ENCODE results near the gene KIF5C.

Gene KIF5C

DNA sequence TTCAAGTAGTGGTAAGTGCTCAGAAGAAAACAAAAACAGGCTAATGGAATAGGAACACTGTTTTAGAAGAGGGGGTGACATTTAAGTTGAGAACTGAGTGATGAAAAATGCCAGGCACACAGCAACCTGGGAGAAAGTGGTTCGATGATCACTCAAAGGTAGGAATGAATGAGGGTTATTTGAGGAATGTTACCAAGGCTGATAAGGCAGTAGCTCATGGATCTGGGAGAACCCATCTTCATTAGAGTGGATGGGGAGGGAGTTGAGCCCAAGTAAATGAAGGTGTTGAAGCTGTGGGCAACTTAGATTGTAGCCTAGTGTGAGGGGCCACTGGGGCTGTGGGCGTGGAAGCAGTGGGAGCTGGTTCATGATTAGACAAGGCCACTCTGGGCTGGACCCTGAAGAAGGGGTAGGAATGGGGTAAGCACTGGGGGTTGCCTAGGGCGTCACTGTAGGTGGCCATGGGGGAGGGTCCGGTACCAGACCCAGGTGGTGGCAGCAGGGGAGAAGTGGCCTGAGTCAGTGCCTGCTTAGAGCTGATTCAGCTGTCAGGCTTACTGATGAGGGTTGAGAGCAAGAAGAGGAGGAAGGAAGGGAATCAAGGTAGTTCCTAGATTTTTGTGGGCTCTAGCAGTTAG is 141.0 kb downstream of the KIF5C start:
- Histone ChIP-seq H3K4me3 (ENCODE audit: low read depth, low read length) (no peak overlapping the region), H3K36me3 (ENCODE audit: control insufficient read depth in 2 of 2, insufficient read depth in 1 of 2, low read length in 2 of 2) (peaks cover 0 to 51% of the 10 kb centered on the region in 2 experiments; a peak in 1 of 3 replicates), H3K9me3 (ENCODE audit: control insufficient read depth, insufficient read depth, low read depth, low read length) (no peaks in the 10 kb centered on the region), H3K27ac (ENCODE audit: extremely low read depth, low read depth, low read length) (no peak overlapping the region), H3K4me1 (ENCODE audit: control insufficient read depth, insufficient read depth, low read length) (0 out of 2 replicates have a peak, but pooled peaks cover 2% of the 10 kb centered on the region)
- CTCF ChIA-PET: interaction anchor here (0.6 to 3.9 kb wide), 13 partner anchors 9 to 1455 kb away, joined by 3 to 38 read pairs (median 4); no protein-coding TSS in a partner anchor
- POLR2A ChIA-PET: no interaction called here
- TF ChIP-seq, protein P1, sequence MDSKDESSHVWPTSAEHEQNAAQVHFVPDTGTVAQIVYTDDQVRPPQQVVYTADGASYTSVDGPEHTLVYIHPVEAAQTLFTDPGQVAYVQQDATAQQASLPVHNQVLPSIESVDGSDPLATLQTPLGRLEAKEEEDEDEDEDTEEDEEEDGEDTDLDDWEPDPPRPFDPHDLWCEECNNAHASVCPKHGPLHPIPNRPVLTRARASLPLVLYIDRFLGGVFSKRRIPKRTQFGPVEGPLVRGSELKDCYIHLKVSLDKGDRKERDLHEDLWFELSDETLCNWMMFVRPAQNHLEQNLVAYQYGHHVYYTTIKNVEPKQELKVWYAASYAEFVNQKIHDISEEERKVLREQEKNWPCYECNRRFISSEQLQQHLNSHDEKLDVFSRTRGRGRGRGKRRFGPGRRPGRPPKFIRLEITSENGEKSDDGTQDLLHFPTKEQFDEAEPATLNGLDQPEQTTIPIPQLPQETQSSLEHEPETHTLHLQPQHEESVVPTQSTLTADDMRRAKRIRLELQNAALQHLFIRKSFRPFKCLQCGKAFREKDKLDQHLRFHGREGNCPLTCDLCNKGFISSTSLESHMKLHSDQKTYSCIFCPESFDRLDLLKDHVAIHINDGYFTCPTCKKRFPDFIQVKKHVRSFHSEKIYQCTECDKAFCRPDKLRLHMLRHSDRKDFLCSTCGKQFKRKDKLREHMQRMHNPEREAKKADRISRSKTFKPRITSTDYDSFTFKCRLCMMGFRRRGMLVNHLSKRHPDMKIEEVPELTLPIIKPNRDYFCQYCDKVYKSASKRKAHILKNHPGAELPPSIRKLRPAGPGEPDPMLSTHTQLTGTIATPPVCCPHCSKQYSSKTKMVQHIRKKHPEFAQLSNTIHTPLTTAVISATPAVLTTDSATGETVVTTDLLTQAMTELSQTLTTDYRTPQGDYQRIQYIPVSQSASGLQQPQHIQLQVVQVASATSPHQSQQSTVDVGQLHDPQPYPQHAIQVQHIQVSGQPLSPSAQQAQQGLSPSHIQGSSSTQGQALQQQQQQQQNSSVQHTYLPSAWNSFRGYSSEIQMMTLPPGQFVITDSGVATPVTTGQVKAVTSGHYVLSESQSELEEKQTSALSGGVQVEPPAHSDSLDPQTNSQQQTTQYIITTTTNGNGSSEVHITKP (tag by site-specific recombination; IDR thresholded peaks at IDR 0.05): 0 out of 2 replicates have a peak, but pooled peaks have one; percentile 22
- TF ChIP-seq, protein P2, sequence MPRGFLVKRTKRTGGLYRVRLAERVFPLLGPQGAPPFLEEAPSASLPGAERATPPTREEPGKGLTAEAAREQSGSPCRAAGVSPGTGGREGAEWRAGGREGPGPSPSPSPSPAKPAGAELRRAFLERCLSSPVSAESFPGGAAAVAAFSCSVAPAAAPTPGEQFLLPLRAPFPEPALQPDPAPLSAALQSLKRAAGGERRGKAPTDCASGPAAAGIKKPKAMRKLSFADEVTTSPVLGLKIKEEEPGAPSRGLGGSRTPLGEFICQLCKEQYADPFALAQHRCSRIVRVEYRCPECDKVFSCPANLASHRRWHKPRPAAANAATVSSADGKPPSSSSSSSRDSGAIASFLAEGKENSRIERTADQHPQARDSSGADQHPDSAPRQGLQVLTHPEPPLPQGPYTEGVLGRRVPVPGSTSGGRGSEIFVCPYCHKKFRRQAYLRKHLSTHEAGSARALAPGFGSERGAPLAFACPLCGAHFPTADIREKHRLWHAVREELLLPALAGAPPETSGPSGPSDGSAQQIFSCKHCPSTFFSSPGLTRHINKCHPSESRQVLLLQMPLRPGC (tag by site-specific recombination; IDR thresholded peaks at IDR 0.05): no peak
- TF ChIP-seq ZFHX2 (tag by site-specific recombination; conservative IDR thresholded peaks at IDR 0.05): peak; percentile 49
- TF ChIP-seq YY2 (tag by site-specific recombination; IDR thresholded peaks at IDR 0.05): no peak
- TF ChIP-seq ZIC2 (tag by site-specific recombination; IDR thresholded peaks at IDR 0.05): peak; percentile 30; the same call in 1 of the 2 replicates
- TF ChIP-seq GLIS1 (tag by site-specific recombination; IDR thresholded peaks at IDR 0.05): peak; percentile 23; the same call in 1 of the 2 replicates

DNA sequence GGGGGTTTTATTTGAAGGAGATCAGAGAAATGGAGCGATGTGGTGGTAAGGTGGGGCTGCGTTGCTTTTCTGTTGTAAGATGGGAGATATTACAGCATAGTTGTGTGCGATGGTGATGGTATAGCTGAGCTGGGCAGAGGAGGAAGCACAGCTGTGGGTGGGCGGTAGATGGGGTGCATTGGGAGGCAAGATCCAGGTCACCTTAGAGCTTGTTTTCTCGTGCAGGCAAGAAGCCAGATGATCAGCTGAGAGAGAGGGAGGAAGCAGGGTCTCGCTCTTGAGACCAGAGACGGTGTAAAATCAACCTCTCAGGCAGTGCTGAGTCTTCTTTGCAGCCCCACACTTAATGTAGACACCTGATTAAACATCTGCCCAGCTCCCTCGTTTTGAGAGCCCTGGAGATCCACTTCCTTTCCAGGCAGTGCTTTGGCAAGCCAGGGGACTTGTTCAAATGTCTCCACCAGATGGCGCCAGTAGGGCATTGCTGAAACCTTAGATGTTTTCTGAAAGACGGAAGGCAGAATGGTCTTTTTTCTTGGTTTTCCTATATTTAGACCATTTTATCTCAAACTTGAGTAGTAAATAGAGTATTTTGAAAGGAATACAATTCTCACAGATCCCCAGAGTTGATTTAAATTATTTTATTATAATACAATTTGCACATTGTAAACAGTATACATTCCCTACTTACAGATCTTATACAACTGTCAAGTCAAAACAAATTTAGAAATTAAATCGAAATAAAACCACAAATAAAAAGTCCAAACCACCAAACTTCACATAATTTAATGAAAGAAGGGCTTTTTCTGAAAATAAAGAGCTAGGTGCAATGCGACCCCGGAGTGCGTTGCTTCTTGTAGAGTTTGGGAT is 142.3 kb downstream of the KIF5C start:
- TF ChIP-seq, protein P3, sequence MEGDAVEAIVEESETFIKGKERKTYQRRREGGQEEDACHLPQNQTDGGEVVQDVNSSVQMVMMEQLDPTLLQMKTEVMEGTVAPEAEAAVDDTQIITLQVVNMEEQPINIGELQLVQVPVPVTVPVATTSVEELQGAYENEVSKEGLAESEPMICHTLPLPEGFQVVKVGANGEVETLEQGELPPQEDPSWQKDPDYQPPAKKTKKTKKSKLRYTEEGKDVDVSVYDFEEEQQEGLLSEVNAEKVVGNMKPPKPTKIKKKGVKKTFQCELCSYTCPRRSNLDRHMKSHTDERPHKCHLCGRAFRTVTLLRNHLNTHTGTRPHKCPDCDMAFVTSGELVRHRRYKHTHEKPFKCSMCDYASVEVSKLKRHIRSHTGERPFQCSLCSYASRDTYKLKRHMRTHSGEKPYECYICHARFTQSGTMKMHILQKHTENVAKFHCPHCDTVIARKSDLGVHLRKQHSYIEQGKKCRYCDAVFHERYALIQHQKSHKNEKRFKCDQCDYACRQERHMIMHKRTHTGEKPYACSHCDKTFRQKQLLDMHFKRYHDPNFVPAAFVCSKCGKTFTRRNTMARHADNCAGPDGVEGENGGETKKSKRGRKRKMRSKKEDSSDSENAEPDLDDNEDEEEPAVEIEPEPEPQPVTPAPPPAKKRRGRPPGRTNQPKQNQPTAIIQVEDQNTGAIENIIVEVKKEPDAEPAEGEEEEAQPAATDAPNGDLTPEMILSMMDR (tag by site-specific recombination; IDR thresholded peaks at IDR 0.05): peak; percentile 55; the same call in 1 of the 2 replicates
- TF ChIP-seq ZNF654 (tag by site-specific recombination; IDR thresholded peaks at IDR 0.05; ENCODE audit: low read depth) (peak; percentile 67), ZNF138 (tag by site-specific recombination; IDR thresholded peaks at IDR 0.05; ENCODE audit: borderline replicate concordance) (no peak)
- TF ChIP-seq, protein P4, sequence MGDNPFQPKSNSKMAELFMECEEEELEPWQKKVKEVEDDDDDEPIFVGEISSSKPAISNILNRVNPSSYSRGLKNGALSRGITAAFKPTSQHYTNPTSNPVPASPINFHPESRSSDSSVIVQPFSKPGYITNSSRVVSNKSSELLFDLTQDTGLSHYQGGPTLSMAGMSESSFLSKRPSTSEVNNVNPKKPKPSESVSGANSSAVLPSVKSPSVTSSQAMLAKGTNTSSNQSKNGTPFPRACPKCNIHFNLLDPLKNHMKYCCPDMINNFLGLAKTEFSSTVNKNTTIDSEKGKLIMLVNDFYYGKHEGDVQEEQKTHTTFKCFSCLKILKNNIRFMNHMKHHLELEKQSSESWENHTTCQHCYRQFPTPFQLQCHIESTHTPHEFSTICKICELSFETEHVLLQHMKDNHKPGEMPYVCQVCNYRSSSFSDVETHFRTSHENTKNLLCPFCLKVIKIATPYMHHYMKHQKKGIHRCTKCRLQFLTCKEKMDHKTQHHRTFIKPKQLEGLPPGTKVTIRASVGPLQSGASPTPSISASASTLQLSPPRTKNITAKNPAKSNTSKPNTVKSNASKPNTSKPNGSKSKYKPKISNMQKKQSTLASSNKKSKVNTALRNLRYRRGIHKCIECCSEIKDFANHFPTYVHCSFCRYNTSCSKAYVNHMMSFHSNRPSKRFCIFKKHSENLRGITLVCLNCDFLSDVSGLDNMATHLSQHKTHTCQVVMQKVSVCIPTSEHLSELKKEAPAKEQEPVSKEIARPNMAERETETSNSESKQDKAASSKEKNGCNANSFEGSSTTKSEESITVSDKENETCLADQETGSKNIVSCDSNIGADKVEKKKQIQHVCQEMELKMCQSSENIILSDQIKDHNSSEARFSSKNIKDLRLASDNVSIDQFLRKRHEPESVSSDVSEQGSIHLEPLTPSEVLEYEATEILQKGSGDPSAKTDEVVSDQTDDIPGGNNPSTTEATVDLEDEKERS (tag by site-specific recombination; IDR thresholded peaks at IDR 0.05): no peak
- ChIA-PET POLR2A (interaction anchor here (0.9 kb wide), 1 partner anchor 24 kb away, joined by 3 read pairs; no protein-coding TSS in a partner anchor), CTCF (interaction anchor here (0.5 to 3.9 kb wide), 59 partner anchors 8 to 1996 kb away, joined by 3 to 38 read pairs (median 4); partner anchors contain the start of genes LYPD6 and LYPD6B)
- Histone ChIP-seq H3K36me3 (ENCODE audit: control insufficient read depth in 2 of 2, insufficient read depth in 1 of 2, low read length in 2 of 2) (peaks cover 0 to 44% of the 10 kb centered on the region in 2 experiments; a peak in 1 of 3 replicates), H3K4me1 (ENCODE audit: control insufficient read depth, insufficient read depth, low read length) (0 out of 2 replicates have a peak, but pooled peaks cover 2% of the 10 kb centered on the region), H3K4me3 (ENCODE audit: low read depth, low read length) (no peak overlapping the region), H3K9me3 (ENCODE audit: control insufficient read depth, insufficient read depth, low read depth, low read length) (no peaks in the 10 kb centered on the region), H3K27ac (ENCODE audit: extremely low read depth, low read depth, low read length) (no peak overlapping the region)
